Subcutaneous adipose tissue (tissue), 4 donors: Measurements from ENCODE around the gene SIRPA. TPM values are rescaled to one million over a fixed set of nuclear protein-coding genes. Genes with fewer than 3 reads are reported as not detected.

Experiments
- CTCF ChIP-seq: fragments of 450-650 bp; IDR thresholded peaks from one replicate; pipeline ENCODE4 v1.5.1; 2016; ENCODE audit warnings: low read depth, mild to moderate bottlenecking, control low read depth, antibody characterized with exemption, moderate library complexity
- total RNA-seq, 4 donors: library from RNA; depleted of rRNA; stranded (reverse); fragments of >200 nt; gene quantifications; one replicate each; pipeline ENCODE4 v1.1.0, GENCODE V29; 2016

The SIRPA gene
- total RNA-seq, result 100 to 1,000 TPM in 1 of 4 donors, 10 to 100 TPM in 3; 35.0 to 101 (median 53.1) TPM

- no peak for TF ChIP-seq CTCF
Measured at GRCh38 chr20:1894951-1895673, at the start of gene SIRPA. TSS of gene SIRPA (plus strand) at chr20:1895407. CDS start at chr20:1895448, 41 bp downstream.

GRCh38 chr20:1845701-1846100, 49.5 kb upstream of the SIRPA start:
- no peak for TF ChIP-seq CTCF

GRCh38 chr20:1846341-1846740, 48.9 kb upstream of the SIRPA start:
- no peak for TF ChIP-seq CTCF

DNA sequence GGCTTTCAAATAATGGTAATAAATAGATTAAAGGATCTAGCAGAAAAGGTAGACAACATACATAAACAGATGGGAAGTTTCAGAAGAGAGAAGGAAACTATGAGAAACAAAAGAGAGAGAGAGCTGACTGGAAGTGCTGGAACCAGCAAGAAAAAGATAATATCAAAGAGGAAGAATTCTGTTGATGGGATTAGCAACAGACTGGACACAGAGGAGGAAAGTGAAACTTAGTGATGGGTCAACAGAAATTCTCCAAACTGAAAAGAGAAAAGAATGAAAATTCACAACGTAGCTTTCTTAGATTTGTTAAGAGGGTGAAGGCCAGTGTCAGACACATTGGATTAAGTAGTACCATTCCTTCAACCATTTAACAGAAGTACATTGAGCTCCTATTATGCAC, 48.3 kb upstream of the SIRPA start:
- no peak for TF ChIP-seq CTCF

DNA sequence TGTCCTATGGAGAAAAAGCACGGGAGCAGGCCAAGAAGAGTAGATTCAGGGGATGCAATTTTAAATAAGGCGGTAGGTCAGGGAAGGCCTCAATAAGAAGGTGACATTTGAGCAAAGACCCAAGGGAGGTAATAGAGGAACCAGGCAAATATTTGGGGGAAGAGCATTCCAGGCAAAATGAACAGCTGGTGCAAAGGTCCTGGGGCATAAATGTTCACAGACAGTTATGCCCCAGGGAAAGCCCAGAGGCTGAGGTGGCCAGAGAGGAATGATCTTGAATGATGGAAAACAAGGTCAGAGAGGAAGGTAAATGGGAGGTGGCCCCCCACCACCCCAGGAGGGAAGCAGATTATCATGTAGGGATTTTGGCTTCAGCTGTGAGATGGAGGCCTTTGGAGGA, 47.4 kb upstream of the SIRPA start:
- no peak for TF ChIP-seq CTCF

DNA sequence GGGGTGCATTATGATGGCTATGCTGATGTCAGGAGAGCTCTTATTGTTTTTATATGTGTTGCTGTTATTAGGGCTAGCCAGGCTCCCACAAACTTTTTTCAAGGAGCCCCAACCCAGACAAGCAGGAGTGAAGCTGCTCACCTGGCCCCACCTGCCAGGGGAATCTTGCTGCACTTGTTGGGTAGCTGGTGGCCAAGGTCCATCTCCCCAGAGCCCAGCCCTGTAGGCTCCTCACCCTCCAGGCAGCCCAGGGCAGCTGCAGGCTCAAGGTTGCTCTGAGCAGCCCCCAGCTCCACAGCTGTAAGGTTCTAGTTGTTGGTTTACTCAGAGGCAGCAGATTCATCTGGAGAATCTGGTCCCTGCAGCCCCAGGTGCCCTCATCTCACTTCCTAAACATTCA, 46.8 kb upstream of the SIRPA start:
- no peak for TF ChIP-seq CTCF

- no peak for TF ChIP-seq CTCF
Measured at GRCh38 chr20:1851396-1851795, 43.8 kb upstream of the SIRPA start.
